ENCODE results near the gene NCOA7. TPM values are rescaled to one million over a fixed set of nuclear protein-coding genes. Genes with fewer than 3 reads are reported as not detected.
"Not testable (repeated sequence)": the region's sequence is repeated elsewhere in the genome, so short reads cannot be mapped to it uniquely, and the experiment has no call there.

Gene NCOA7
- total and polyA plus RNA-seq, 12 donors = 4.2 to 21.3 (median 10.3) TPM

GRCh38 chr6:125804264-125804663, 13.5 kb downstream of the NCOA7 start:
- Histone ChIP-seq H3K27me3 (no peaks in the 10 kb centered on the region), H3K9me3 (no peaks in the 10 kb centered on the region), H3K4me3 (no peak overlapping the region), H3K36me3 (peaks cover 0 to 13% (median 0%) of the 10 kb centered on the region in 9 donors), H3K4me1 (peaks cover 0 to 37% (median 9%) of the 10 kb centered on the region in 9 donors), H3K27ac (no peak overlapping the region)
- intact Hi-C loops (cut with DNase I) = loop anchor here in 1 of 10 donors (5.0 kb wide), 1 partner anchor 53 kb away; no protein-coding TSS in a partner anchor
- DNase-seq (no peak), ATAC-seq (no peak)
- no peak for TF ChIP-seq CTCF (IDR thresholded peaks at IDR 0.05)

- H3K4me3 ChIP-seq, H3K27ac ChIP-seq, H3K36me3 ChIP-seq, H3K27me3 ChIP-seq, ATAC-seq, DNase-seq, H3K9me3 ChIP-seq: not testable (repeated sequence)
- peaks cover 0 to 30% (median 9%) of the 10 kb centered on the region in 9 donors for H3K4me1 ChIP-seq
- 97% methylated on average over 10 of the region's 10 CpGs for WGBS, 2 donors
- intact Hi-C loops (cut with DNase I) = loop anchor here in 1 of 10 donors (5.0 kb wide), 1 partner anchor 52 kb away; no protein-coding TSS in a partner anchor
Observed at GRCh38 chr6:125804866-125805425, 14.2 kb downstream of the NCOA7 start.

- Histone ChIP-seq H3K4me3 (no peak overlapping the region), H3K27me3 (no peaks in the 10 kb centered on the region), H3K27ac (no peak overlapping the region), H3K36me3 (peaks cover 0 to 9% (median 0%) of the 10 kb centered on the region in 9 donors), H3K4me1 (peaks cover 0 to 42% (median 10%) of the 10 kb centered on the region in 9 donors), H3K9me3 (no peaks in the 10 kb centered on the region)
- ATAC-seq = no peak
- intact Hi-C loops (cut with DNase I) = no loop called here
- WGBS, 2 donors = 84 to 89% methylated on average over 4 of the region's 4 CpGs
- no peak for DNase-seq
- no peak for TF ChIP-seq CTCF (IDR thresholded peaks at IDR 0.05)
Observed at GRCh38 chr6:125806813-125807212, 16.1 kb downstream of the NCOA7 start.

- 89 to 97% methylated on average over 4 of the region's 4 CpGs for WGBS, 2 donors
- H3K9me3 ChIP-seq = no peaks in the 10 kb centered on the region
- no peak overlapping the region for H3K4me3 ChIP-seq
- no peak for TF ChIP-seq CTCF (IDR thresholded peaks at IDR 0.05)
- no peak for DNase-seq
- intact Hi-C loops (cut with DNase I) = no loop called here
- peaks cover 0 to 9% (median 0%) of the 10 kb centered on the region in 9 donors for H3K36me3 ChIP-seq
- no peak overlapping the region for H3K27ac ChIP-seq
- no peak for ATAC-seq
- no peaks in the 10 kb centered on the region for H3K27me3 ChIP-seq
- H3K4me1 ChIP-seq = peaks cover 0 to 43% (median 15%) of the 10 kb centered on the region in 9 donors
Observed at GRCh38 chr6:125807293-125807692, 16.5 kb downstream of the NCOA7 start.

GRCh38 chr6:125808060-125808459, 17.3 kb downstream of the NCOA7 start:
- H3K9me3 ChIP-seq = no peaks in the 10 kb centered on the region
- H3K36me3 ChIP-seq = peaks cover 0 to 9% (median 0%) of the 10 kb centered on the region in 9 donors
- no peak overlapping the region for H3K4me3 ChIP-seq
- no peak for DNase-seq
- no peak for ATAC-seq
- no peak overlapping the region for H3K27ac ChIP-seq
- WGBS, 2 donors = 75 to 77% methylated on average over 4 of the region's 4 CpGs
- peaks cover 0 to 43% (median 20%) of the 10 kb centered on the region in 9 donors for H3K4me1 ChIP-seq
- intact Hi-C loops (cut with DNase I) = no loop called here
- no peak for TF ChIP-seq CTCF (IDR thresholded peaks at IDR 0.05)
- no peaks in the 10 kb centered on the region for H3K27me3 ChIP-seq
